GM12892 (cell line): ENCODE data around the gene SCGB3A1.

Experiments
- DNase-seq: peaks from one replicate; pipeline ENCODE4 v3.0.0; 2011; ENCODE audit not compliant: insufficient read length
- FAIRE-seq: peaks from 2 replicates; lab custom pipeline; 2011; peaks lifted over from hg19 to GRCh38; lab: Jason Lieb, UNC
- POLR2A ChIP-seq: IDR thresholded peaks from 2 replicates; pipeline ENCODE4 v1.6.1; 2011; ENCODE audit warnings: low read depth, low read length, control low read depth
- POLR2AphosphoS5 ChIP-seq: IDR thresholded peaks from 2 replicates; pipeline ENCODE4 v1.6.1; 2011; ENCODE audit warnings: low read depth, low read length, control low read depth
- TAF1 ChIP-seq: IDR thresholded peaks from 2 replicates; pipeline ENCODE4 v1.6.1; 2011; ENCODE audit warnings: low read depth, mild to moderate bottlenecking, control low read depth, low read length, borderline replicate concordance

The SCGB3A1 gene

GRCh38 chr5:180555168-180555921, 36.0 kb downstream of the SCGB3A1 start:
- DNase-seq (no peak), FAIRE-seq (no peak)
- no peak for TF ChIP-seq TAF1
- TF ChIP-seq POLR2A: no peak
- TF ChIP-seq POLR2AphosphoS5: no peak

DNA sequence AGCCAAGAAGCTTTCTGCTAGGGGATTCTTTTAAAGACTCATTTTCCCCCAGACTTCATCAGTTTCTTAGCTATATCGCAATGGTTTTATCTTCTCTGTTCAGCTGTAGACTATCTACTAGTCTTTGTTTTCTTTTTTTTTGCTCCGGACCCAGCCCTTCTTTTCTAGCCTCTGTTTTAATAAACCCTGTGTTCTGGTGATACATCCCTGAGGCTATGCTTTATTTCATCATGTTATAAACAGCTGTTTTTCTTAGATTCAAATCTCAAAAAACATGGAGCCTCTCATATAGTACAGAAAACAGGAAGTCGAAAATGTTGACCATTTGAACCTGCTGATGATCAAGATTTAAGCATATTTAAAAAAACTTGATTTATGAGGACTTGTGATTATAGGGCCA, 37.8 kb downstream of the SCGB3A1 start:
- TF ChIP-seq POLR2AphosphoS5 (no peak), TAF1 (no peak), POLR2A (no peak)
- FAIRE-seq (no peak), DNase-seq (no peak)

DNA sequence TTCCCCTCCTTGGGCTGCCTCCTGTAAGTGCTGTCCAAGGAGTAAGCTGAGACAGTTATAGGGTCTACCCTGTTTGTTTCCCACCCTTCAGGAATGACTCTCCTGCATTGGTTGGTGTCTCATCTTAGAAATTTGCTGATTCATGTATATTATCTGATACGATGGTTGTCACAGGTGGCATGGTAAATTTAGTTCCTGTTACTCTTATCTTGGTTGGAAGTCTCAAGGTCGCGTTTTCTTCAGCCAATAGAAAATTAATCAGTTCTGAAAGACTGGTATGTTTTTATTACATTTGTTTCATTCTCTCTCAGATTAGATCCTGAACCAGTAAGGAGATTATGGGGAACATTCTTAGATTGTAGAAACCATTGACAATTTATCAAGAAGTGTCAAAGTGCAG, 42.7 kb downstream of the SCGB3A1 start:
- no peak for TF ChIP-seq POLR2AphosphoS5
- TF ChIP-seq TAF1: no peak
- TF ChIP-seq POLR2A: no peak
- DNase-seq: no peak
- FAIRE-seq: no peak

- FAIRE-seq (no peak), DNase-seq (no peak)
- TF ChIP-seq POLR2AphosphoS5 (no peak), POLR2A (no peak), TAF1 (no peak)
These were observed 46.1 kb downstream of the SCGB3A1 start for GRCh38 chr5:180545248-180545647.

GRCh38 chr5:180541710-180542109, 49.6 kb downstream of the SCGB3A1 start:
- no peak for DNase-seq

More at GRCh38 chr5:180541710-180542109, 49.6 kb downstream of the SCGB3A1 start:
- no peak for FAIRE-seq
- TF ChIP-seq TAF1 (no peak), POLR2A (no peak), POLR2AphosphoS5 (no peak)
